NOMO-1 treated with dmso at 0.1 percent for 144 hours (cell line): ENCODE results near the gene AP1M1.
A peak's percentile ranks its signal among the peaks of the same experiment; 100 is the strongest.
"Not testable (repeated sequence)": the region's sequence is repeated elsewhere in the genome, so short reads cannot be mapped to it uniquely, and the experiment has no call there.

Experiments
- DNase-seq: peaks from one replicate; lab custom pipeline; 2025; ENCODE audit not compliant: unreplicated experiment; lab: John Stamatoyannopoulos, UW

The AP1M1 gene

GRCh38 chr19:16261584-16262368 lies 64.1 kb downstream of the AP1M1 start:
- no peak for DNase-seq

GRCh38 chr19:16262618-16263017 lies 64.9 kb downstream of the AP1M1 start:
- DNase-seq = no peak

- no peak for DNase-seq
Observed at GRCh38 chr19:16263141-16263761, 65.5 kb downstream of the AP1M1 start.

GRCh38 chr19:16265205-16265604 lies 67.5 kb downstream of the AP1M1 start:
- no peak for DNase-seq

GRCh38 chr19:16265890-16266585 lies 68.3 kb downstream of the AP1M1 start:
- DNase-seq = no peak

GRCh38 chr19:16266586-16266942 lies 68.9 kb downstream of the AP1M1 start:
- DNase-seq = no peak

- no peak for DNase-seq
Observed at GRCh38 chr19:16268676-16269319, 71.1 kb downstream of the AP1M1 start.

GRCh38 chr19:16272945-16273344 lies 75.2 kb downstream of the AP1M1 start:
- no peak for DNase-seq

- DNase-seq = no peak
Observed at GRCh38 chr19:16274447-16274846, 76.7 kb downstream of the AP1M1 start.

GRCh38 chr19:16280306-16280705 lies 82.6 kb downstream of the AP1M1 start:
- DNase-seq = no peak

- no peak for DNase-seq
Observed at GRCh38 chr19:16281743-16282142, 84.0 kb downstream of the AP1M1 start.

GRCh38 chr19:16283210-16284061 lies 85.7 kb downstream of the AP1M1 start:
- peak; percentile 75 for DNase-seq

GRCh38 chr19:16284505-16284904 lies 86.8 kb downstream of the AP1M1 start:
- DNase-seq = no peak

- DNase-seq = not testable (repeated sequence)
Observed at GRCh38 chr19:16285079-16285478, 87.4 kb downstream of the AP1M1 start.

- DNase-seq = no peak
Observed at GRCh38 chr19:16285769-16286498, 88.2 kb downstream of the AP1M1 start.

- DNase-seq = no peak
Observed at GRCh38 chr19:16288544-16288943, 90.8 kb downstream of the AP1M1 start.

GRCh38 chr19:16289594-16289993 lies 91.9 kb downstream of the AP1M1 start:
- DNase-seq = no peak

- DNase-seq = no peak
Observed at GRCh38 chr19:16290692-16291091, 93.0 kb downstream of the AP1M1 start.

GRCh38 chr19:16293118-16294091 lies 95.7 kb downstream of the AP1M1 start:
- DNase-seq = peak; percentile 47
